ENCODE measurements around the gene ARHGAP26. TPM values are rescaled to one million over a fixed set of nuclear protein-coding genes. Genes with fewer than 3 reads are reported as not detected.

ARHGAP26 gene
- total RNA-seq, 1 donor from 2014 or later, result 17.1 TPM

GRCh38 chr5:142836048-142836447, 65.9 kb downstream of the ARHGAP26 start:
- Histone ChIP-seq H3K4me3 (ENCODE audit: low read depth, low read length) (no peak overlapping the region), H3K27me3 (ENCODE audit: control insufficient read depth, insufficient read depth, low read length) (no peaks in the 10 kb centered on the region), H3K36me3 (ENCODE audit: control insufficient read depth, insufficient read depth, low read length) (no peaks in the 10 kb centered on the region)
- DNase-seq (ENCODE audit: low read depth) (no peak), FAIRE-seq (no peak)
- no peak for TF ChIP-seq CTCF (IDR thresholded peaks at IDR 0.05; ENCODE audit: insufficient read depth, low read length, severe bottlenecking)

GRCh38 chr5:142837081-142837725, 67.0 kb downstream of the ARHGAP26 start:
- DNase-seq (ENCODE audit: low read depth), result no peak
- TF ChIP-seq CTCF (IDR thresholded peaks at IDR 0.05; ENCODE audit: insufficient read depth, low read length, severe bottlenecking), result no peak

GRCh38 chr5:142838845-142839244, 68.7 kb downstream of the ARHGAP26 start:
- no peak overlapping the region for H3K4me3 ChIP-seq (ENCODE audit: low read depth, low read length)
- H3K27me3 ChIP-seq (ENCODE audit: control insufficient read depth, insufficient read depth, low read length), result no peaks in the 10 kb centered on the region
- H3K36me3 ChIP-seq (ENCODE audit: control insufficient read depth, insufficient read depth, low read length), result no peaks in the 10 kb centered on the region
- FAIRE-seq (no peak), DNase-seq (ENCODE audit: low read depth) (no peak)
- TF ChIP-seq CTCF (IDR thresholded peaks at IDR 0.05; ENCODE audit: insufficient read depth, low read length, severe bottlenecking), result no peak

More at GRCh38 chr5:142837081-142837725, 67.0 kb downstream of the ARHGAP26 start:
- FAIRE-seq, result no peak
- no peaks in the 10 kb centered on the region for H3K27me3 ChIP-seq (ENCODE audit: control insufficient read depth, insufficient read depth, low read length)
- no peak overlapping the region for H3K4me3 ChIP-seq (ENCODE audit: low read depth, low read length)
- no peaks in the 10 kb centered on the region for H3K36me3 ChIP-seq (ENCODE audit: control insufficient read depth, insufficient read depth, low read length)

- Histone ChIP-seq H3K4me3 (ENCODE audit: low read depth, low read length) (no peak overlapping the region), H3K27me3 (ENCODE audit: control insufficient read depth, insufficient read depth, low read length) (no peaks in the 10 kb centered on the region), H3K36me3 (ENCODE audit: control insufficient read depth, insufficient read depth, low read length) (no peaks in the 10 kb centered on the region)
- DNase-seq (ENCODE audit: low read depth), result peak; percentile 31
- no peak for FAIRE-seq
- no peak for TF ChIP-seq CTCF (IDR thresholded peaks at IDR 0.05; ENCODE audit: insufficient read depth, low read length, severe bottlenecking)
These were observed 69.7 kb downstream of the ARHGAP26 start for GRCh38 chr5:142839711-142840346.

GRCh38 chr5:142840575-142840974, 70.4 kb downstream of the ARHGAP26 start:
- no peak overlapping the region for H3K4me3 ChIP-seq (ENCODE audit: low read depth, low read length)
- FAIRE-seq (no peak), DNase-seq (ENCODE audit: low read depth) (no peak)
- H3K27me3 ChIP-seq (ENCODE audit: control insufficient read depth, insufficient read depth, low read length), result no peaks in the 10 kb centered on the region
- no peaks in the 10 kb centered on the region for H3K36me3 ChIP-seq (ENCODE audit: control insufficient read depth, insufficient read depth, low read length)
- no peak for TF ChIP-seq CTCF (IDR thresholded peaks at IDR 0.05; ENCODE audit: insufficient read depth, low read length, severe bottlenecking)

All from bronchial epithelial cell (primary cell).